ENCODE measurements around the gene MAP1LC3B. TPM values are rescaled to one million over a fixed set of nuclear protein-coding genes. Genes with fewer than 3 reads are reported as not detected.

MAP1LC3B gene
- total RNA-seq, 2 experiments from 2014 or later = 49.7 to 62.1 TPM

DNA sequence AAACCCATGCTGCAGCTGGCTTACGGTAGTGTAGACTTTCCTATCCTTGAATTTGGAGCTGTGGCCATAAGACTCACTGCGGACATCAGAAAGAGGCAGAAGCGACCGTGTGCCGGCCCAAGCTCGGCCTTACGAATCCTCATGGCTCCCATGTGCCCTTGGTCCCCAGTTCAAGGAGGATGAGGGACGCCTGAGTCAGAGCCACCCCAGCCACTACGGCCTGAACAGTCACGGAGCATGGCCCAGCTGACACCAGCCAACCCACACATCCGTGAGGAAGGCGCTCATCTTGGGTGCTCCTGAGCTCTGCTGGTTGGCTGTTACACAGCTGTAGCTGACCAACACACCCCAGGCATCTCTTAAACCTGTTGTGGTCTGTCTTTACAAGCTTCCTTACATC, 56.7 kb downstream of the MAP1LC3B start:
- H3K27ac Mint-ChIP-seq = no peak overlapping the region
- peaks cover 36% of the 10 kb centered on the region for H3K36me3 Mint-ChIP-seq (ENCODE audit: low read depth)
- DNase-seq (no peak), ATAC-seq (no peak)
- no peaks in the 10 kb centered on the region for H3K4me1 Mint-ChIP-seq
- no peaks in the 10 kb centered on the region for H3K9me3 Mint-ChIP-seq (ENCODE audit: low read depth)
- CTCF ChIA-PET = interaction anchor here (0.7 kb wide), 1 partner anchor 120 kb away, joined by 4 read pairs; no protein-coding TSS in a partner anchor
- H3K4me3 Mint-ChIP-seq = no peak overlapping the region
- intact Hi-C loops (cut with DNase I, micrococcal nuclease) = no loop called here
- H3K27me3 Mint-ChIP-seq = no peaks in the 10 kb centered on the region
- POLR2A ChIA-PET = no interaction called here

DNA sequence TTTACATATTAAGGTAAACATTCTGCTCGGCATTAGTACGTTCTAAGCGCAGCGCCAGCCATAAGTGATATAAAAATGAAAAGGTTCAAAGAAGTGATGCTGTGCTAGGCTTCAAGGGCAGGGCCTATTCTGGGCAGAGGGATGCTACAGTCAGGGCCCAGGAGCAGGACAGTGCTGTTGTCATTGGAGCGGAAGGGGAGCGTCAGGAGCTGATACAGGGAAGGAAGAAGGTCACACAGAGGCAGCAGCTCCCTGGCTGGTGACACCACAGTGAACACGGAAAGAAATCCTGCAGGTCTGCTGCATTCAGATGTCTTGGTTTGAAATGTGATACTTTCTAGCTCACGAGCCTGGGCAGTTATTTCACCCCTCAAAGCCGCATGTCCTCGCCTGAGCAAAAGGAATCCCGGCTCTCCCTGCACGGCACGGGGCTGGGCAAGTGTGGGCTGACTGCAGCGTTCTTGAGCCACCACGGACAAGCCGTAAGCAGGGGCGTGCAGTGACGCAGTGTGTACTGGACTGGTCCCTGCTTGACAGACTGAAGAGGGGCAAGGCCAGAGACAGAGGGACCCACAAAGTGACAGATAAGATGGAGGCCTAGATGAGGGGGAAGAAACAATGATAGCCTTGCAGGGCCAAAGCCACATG, 59.6 kb downstream of the MAP1LC3B start:
- intact Hi-C loops (cut with DNase I, micrococcal nuclease) = no loop called here
- POLR2A ChIA-PET = interaction anchor here (0.7 kb wide), 1 partner anchor 14 kb away, joined by 4 read pairs; no protein-coding TSS in a partner anchor
- Mint-ChIP-seq H3K27ac (no peak overlapping the region), H3K36me3 (ENCODE audit: low read depth) (peaks cover 33% of the 10 kb centered on the region), H3K4me1 (no peaks in the 10 kb centered on the region), H3K4me3 (no peak overlapping the region), H3K27me3 (no peaks in the 10 kb centered on the region), H3K9me3 (ENCODE audit: low read depth) (no peaks in the 10 kb centered on the region)
- CTCF ChIA-PET = interaction anchor here (0.5 to 1.2 kb wide), 2 partner anchors 12 to 39 kb away, joined by 3 read pairs; no protein-coding TSS in a partner anchor
- ATAC-seq (no peak), DNase-seq (no peak)

DNA sequence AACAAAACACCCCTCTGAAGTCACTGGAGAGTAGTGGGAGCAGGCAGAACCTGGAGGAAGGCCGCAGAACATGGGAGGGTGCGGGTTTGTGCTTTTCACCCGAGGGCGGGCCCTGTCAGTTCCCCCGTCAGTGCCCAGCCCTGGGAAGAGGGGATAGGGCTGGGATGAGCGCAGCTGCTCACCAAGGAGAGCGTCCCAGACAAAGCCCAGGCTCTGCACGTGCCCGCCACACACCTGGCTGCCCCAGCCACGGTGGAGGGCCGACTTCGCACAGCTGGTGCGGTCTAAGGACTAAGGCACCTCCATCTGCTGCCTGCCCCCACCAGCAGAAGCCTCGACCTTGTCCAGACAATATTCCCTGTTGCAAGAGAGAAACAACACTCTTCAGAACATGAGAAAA, 61.2 kb downstream of the MAP1LC3B start:
- ChIA-PET CTCF (interaction anchor here (0.6 to 1.3 kb wide), 3 partner anchors 10 to 156 kb away, joined by 3 read pairs; no protein-coding TSS in a partner anchor), POLR2A (no interaction called here)
- DNase-seq = no peak
- H3K27ac Mint-ChIP-seq = no peak overlapping the region
- H3K36me3 Mint-ChIP-seq (ENCODE audit: low read depth) = peaks cover 28% of the 10 kb centered on the region
- H3K4me1 Mint-ChIP-seq = peaks cover 16% of the 10 kb centered on the region
- ATAC-seq = no peak
- no peaks in the 10 kb centered on the region for H3K27me3 Mint-ChIP-seq
- H3K9me3 Mint-ChIP-seq (ENCODE audit: low read depth) = no peaks in the 10 kb centered on the region
- intact Hi-C loops (cut with DNase I, micrococcal nuclease) = no loop called here
- H3K4me3 Mint-ChIP-seq = no peak overlapping the region

Other genes with a start within 250 kb of the MAP1LC3B start
- 10 to 100 TPM in 1 of 2 experiments, 1 to 10 TPM in 1; 5.6 to 12.8 TPM for gene C16orf95, start 74.9 kb upstream of the MAP1LC3B start, total RNA-seq
- gene FBXO31, start 8.6 kb upstream of the MAP1LC3B start, total RNA-seq = 10 to 100 TPM; 26.8 to 33.0 TPM
- gene ZCCHC14, start 100.7 kb downstream of the MAP1LC3B start, total RNA-seq = 10 to 100 TPM; 10.1 to 12.9 TPM
- gene JPH3, start 210.2 kb downstream of the MAP1LC3B start, total RNA-seq = under 1 TPM; 0.14 to 0.19 TPM